DMS153 treated with DMSO at 0.1 percent for 48 hours (cell line): Measurements from ENCODE around the gene NKD1.

ENCODE experiments used
- DNase-seq: peaks from one replicate; lab custom pipeline; 2025; ENCODE audit not compliant: unreplicated experiment; lab: John Stamatoyannopoulos, UW

Gene NKD1

GRCh38 chr16:50627419-50627818 is 79.2 kb downstream of the NKD1 start:
- DNase-seq = no peak

- no peak for DNase-seq
Observed at GRCh38 chr16:50628156-50628802, 80.1 kb downstream of the NKD1 start.

GRCh38 chr16:50629334-50629733 is 81.1 kb downstream of the NKD1 start:
- no peak for DNase-seq

GRCh38 chr16:50630394-50631020 is 82.3 kb downstream of the NKD1 start:
- no peak for DNase-seq

GRCh38 chr16:50631249-50631984 is 83.2 kb downstream of the NKD1 start:
- no peak for DNase-seq

- DNase-seq = no peak
Observed at GRCh38 chr16:50631985-50632576, 83.9 kb downstream of the NKD1 start.

GRCh38 chr16:50632927-50633800 is 85.0 kb downstream of the NKD1 start:
- DNase-seq = no peak

- no peak for DNase-seq
Observed at GRCh38 chr16:50634090-50634489, 85.9 kb downstream of the NKD1 start.

- DNase-seq = no peak
Observed at GRCh38 chr16:50634947-50635346, 86.8 kb downstream of the NKD1 start.

- DNase-seq = no peak
Observed at GRCh38 chr16:50635505-50636392, 87.6 kb downstream of the NKD1 start.

GRCh38 chr16:50636753-50637374 is 88.7 kb downstream of the NKD1 start:
- no peak for DNase-seq

GRCh38 chr16:50637716-50638602 is 89.8 kb downstream of the NKD1 start:
- DNase-seq = no peak

GRCh38 chr16:50638816-50639670 is 90.8 kb downstream of the NKD1 start:
- no peak for DNase-seq

GRCh38 chr16:50640391-50640790 is 92.2 kb downstream of the NKD1 start:
- DNase-seq = no peak

- DNase-seq = no peak
Observed at GRCh38 chr16:50640919-50641817, 93.0 kb downstream of the NKD1 start.

- DNase-seq = no peak
Observed at GRCh38 chr16:50641818-50642187, 93.6 kb downstream of the NKD1 start.

- no peak for DNase-seq
Observed at GRCh38 chr16:50642349-50642748, 94.2 kb downstream of the NKD1 start.
